Type B pancreatic cell (in vitro differentiated cells): ENCODE measurements around the gene ALX3. TPM values are rescaled to one million over a fixed set of nuclear protein-coding genes. Genes with fewer than 3 reads are reported as not detected.

Source experiments
- DNase-seq: peaks from one replicate; pipeline ENCODE4 v3.0.0; 2021; ENCODE audit warnings: mixed read lengths; ENCODE audit not compliant: unreplicated experiment; ENCODE audit errors: extremely low spot score
- H3K27ac Mint-ChIP-seq: 2 replicates; pipeline ENCODE4 v1.8.0; 2021; ENCODE audit warnings: mild to moderate bottlenecking, mixed read lengths
- H3K27me3 Mint-ChIP-seq: 2 replicates; pipeline ENCODE4 v1.8.0; 2021; ENCODE audit warnings: mixed read lengths
- H3K36me3 Mint-ChIP-seq: 2 replicates; pipeline ENCODE4 v1.8.0; 2021; ENCODE audit warnings: mixed read lengths
- H3K4me1 Mint-ChIP-seq: one replicate; pipeline ENCODE4 v1.8.0; 2021; ENCODE audit warnings: mixed read lengths; ENCODE audit not compliant: unreplicated experiment
- H3K4me3 Mint-ChIP-seq: 2 replicates; pipeline ENCODE4 v1.8.0; 2021; ENCODE audit warnings: mild to moderate bottlenecking, mixed read lengths
- H3K9me3 Mint-ChIP-seq: 2 replicates; pipeline ENCODE4 v1.8.0; 2021; ENCODE audit warnings: mixed read lengths
- CTCF ChIP-seq: fragments of 200-600 bp; sonication (generic); conservative IDR thresholded peaks from 2 replicates; pipeline ENCODE4 v1.5.0; 2021; ENCODE audit warnings: antibody characterized with exemption, mild to moderate bottlenecking
- total RNA-seq: library from RNA; stranded (reverse); gene quantifications from 2 replicates; pipeline ENCODE4 v1.2.1, GENCODE V29; 2021; ENCODE audit warnings: low replicate concordance

Gene ALX3
- total RNA-seq, 1 donor from 2014 or later, result 19.8 TPM

- Mint-ChIP-seq H3K9me3 (no peaks in the 10 kb centered on the region), H3K36me3 (peaks cover 44% of the 10 kb centered on the region), H3K27ac (no peak overlapping the region), H3K27me3 (no peaks in the 10 kb centered on the region), H3K4me1 (peaks cover 20% of the 10 kb centered on the region), H3K4me3 (no peak overlapping the region)
- no peak for TF ChIP-seq CTCF
- DNase-seq, result no peak
These were observed 19.2 kb downstream of the ALX3 start for GRCh38 chr1:110051262-110051648.

GRCh38 chr1:110050602-110051261, 19.7 kb downstream of the ALX3 start:
- no peak for DNase-seq
- no peak overlapping the region for H3K27ac Mint-ChIP-seq
- peaks cover 42% of the 10 kb centered on the region for H3K36me3 Mint-ChIP-seq
- H3K27me3 Mint-ChIP-seq, result no peaks in the 10 kb centered on the region
- H3K4me1 Mint-ChIP-seq, result peaks cover 19% of the 10 kb centered on the region
- TF ChIP-seq CTCF, result no peak
- H3K9me3 Mint-ChIP-seq, result no peaks in the 10 kb centered on the region
- no peak overlapping the region for H3K4me3 Mint-ChIP-seq

GRCh38 chr1:110049801-110050601, 20.5 kb downstream of the ALX3 start:
- H3K9me3 Mint-ChIP-seq, result no peaks in the 10 kb centered on the region
- no peak for DNase-seq
- H3K4me1 Mint-ChIP-seq, result peaks cover 15% of the 10 kb centered on the region
- no peak overlapping the region for H3K4me3 Mint-ChIP-seq
- no peaks in the 10 kb centered on the region for H3K27me3 Mint-ChIP-seq
- H3K27ac Mint-ChIP-seq, result no peak overlapping the region
- peaks cover 39% of the 10 kb centered on the region for H3K36me3 Mint-ChIP-seq
- no peak for TF ChIP-seq CTCF

GRCh38 chr1:110048923-110049601, 21.4 kb downstream of the ALX3 start:
- H3K4me3 Mint-ChIP-seq, result no peak overlapping the region

GRCh38 chr1:110048240-110048639, 22.2 kb downstream of the ALX3 start:
- no peak overlapping the region for H3K27ac Mint-ChIP-seq
- peaks cover 38% of the 10 kb centered on the region for H3K36me3 Mint-ChIP-seq
- no peaks in the 10 kb centered on the region for H3K9me3 Mint-ChIP-seq
- no peak for DNase-seq
- H3K27me3 Mint-ChIP-seq, result no peaks in the 10 kb centered on the region
- no peak for TF ChIP-seq CTCF
- H3K4me1 Mint-ChIP-seq, result peaks cover 8% of the 10 kb centered on the region
- H3K4me3 Mint-ChIP-seq, result no peak overlapping the region

More at GRCh38 chr1:110048923-110049601, 21.4 kb downstream of the ALX3 start:
- Mint-ChIP-seq H3K4me1 (peaks cover 14% of the 10 kb centered on the region), H3K36me3 (peaks cover 40% of the 10 kb centered on the region), H3K27ac (no peak overlapping the region), H3K9me3 (no peaks in the 10 kb centered on the region), H3K27me3 (no peaks in the 10 kb centered on the region)
- no peak for DNase-seq
- TF ChIP-seq CTCF, result no peak
